ENCODE results near the gene NELFCD. TPM values are rescaled to one million over a fixed set of nuclear protein-coding genes. Genes with fewer than 3 reads are reported as not detected.

The NELFCD gene
- total and polyA plus RNA-seq, 9 of the 15 experiments (the other 6 are each of a cell fraction or from before 2014, with no cell fraction given): 11.7 to 163 (median 96.5) TPM

GRCh38 chr20:58993332-58994248, 12.5 kb downstream of the NELFCD start (continued):
- TF ChIP-seq MGA (IDR thresholded peaks at IDR 0.05) (no peak), CAMTA2 (CRISPR knock-in tag; conservative IDR thresholded peaks at IDR 0.05) (no peak)
